HEK293 (cell line): ENCODE measurements around the gene LEP.

Source experiments
- CTCF ChIA-PET: fragments of 350-600 bp; formaldehyde crosslinking; extraction: SDS; loops from one replicate; lab custom pipeline; 2021; ENCODE audit warnings: antibody characterized with exemption; lab: Yijun Ruan, JAX
- POLR2A ChIA-PET: fragments of 300-600 bp; formaldehyde crosslinking; extraction: SDS; loops from one replicate; lab custom pipeline; 2020; ENCODE audit warnings: antibody characterized with exemption, inconsistent platforms; lab: Yijun Ruan, JAX
- H3K27ac ChIP-seq: fragments of 200-500 bp; sonication (Bioruptor generic); 2 replicates; pipeline ENCODE4 v1.5.1; 2014; ENCODE audit warnings: low read depth, low read length, control low read depth, inconsistent platforms; ENCODE audit errors: extremely low read depth
- H3K36me3 ChIP-seq, 2 experiments: fragments of 200-500 bp in 1 of 2; sonication (Bioruptor generic) in 1 of 2; 1 replicate in 1 of 2; 2 replicates in 1 of 2; pipeline ENCODE4 v1.5.1; 2014 to 2017; ENCODE audit warnings: inconsistent platforms in 2 of 2, low read length in 2 of 2; ENCODE audit not compliant: control insufficient read depth in 2 of 2, insufficient read depth in 1 of 2
- H3K4me1 ChIP-seq: fragments of 200-500 bp; sonication (Bioruptor generic); 2 replicates; pipeline ENCODE4 v1.5.1; 2014; ENCODE audit warnings: mild to moderate bottlenecking, low read length, inconsistent platforms; ENCODE audit not compliant: control insufficient read depth, insufficient read depth
- H3K4me3 ChIP-seq: 2 replicates; pipeline ENCODE4 v1.5.1; 2011; ENCODE audit warnings: low read depth, mild to moderate bottlenecking, control low read depth, low read length, moderate library complexity
- H3K9me3 ChIP-seq: fragments of 200-500 bp; sonication (Bioruptor generic); 2 replicates; pipeline ENCODE4 v1.5.1; 2014; ENCODE audit warnings: low read depth, low read length, inconsistent platforms; ENCODE audit not compliant: control insufficient read depth, insufficient read depth
- EGR2 ChIP-seq: fragments of 450-650 bp; formaldehyde crosslinking; IDR thresholded peaks from 2 replicates; pipeline ENCODE4 v1.5.1; 2016; ENCODE audit warnings: low read depth, missing biosample characterization, missing genetic modification characterization
- REPIN1 ChIP-seq: fragments of 450-650 bp; formaldehyde crosslinking; IDR thresholded peaks from 2 replicates; pipeline ENCODE4 v1.5.1; 2017; ENCODE audit warnings: missing biosample characterization, missing genetic modification characterization, low read depth
- ZEB2 ChIP-seq: fragments of 450-650 bp; formaldehyde crosslinking; IDR thresholded peaks from 2 replicates; pipeline ENCODE4 v1.5.1; 2016; ENCODE audit warnings: missing biosample characterization, missing genetic modification characterization
- ZNF140 ChIP-seq: fragments of 450-650 bp; formaldehyde crosslinking; IDR thresholded peaks from 2 replicates; pipeline ENCODE4 v1.5.1; 2016; ENCODE audit warnings: missing biosample characterization, missing genetic modification characterization
- ZNF174 ChIP-seq: fragments of 450-650 bp; formaldehyde crosslinking; IDR thresholded peaks from 2 replicates; pipeline ENCODE4 v1.5.0; 2017; ENCODE audit warnings: missing biosample characterization, mild to moderate bottlenecking, missing genetic modification characterization
- ZNF248 ChIP-seq: fragments of 450-650 bp; formaldehyde crosslinking; IDR thresholded peaks from 2 replicates; pipeline ENCODE4 v1.5.1; 2017; ENCODE audit warnings: missing biosample characterization, missing genetic modification characterization
- ZNF302 ChIP-seq: fragments of 450-650 bp; formaldehyde crosslinking; IDR thresholded peaks from 2 replicates; pipeline ENCODE4 v1.5.1; 2016; ENCODE audit warnings: missing biosample characterization, missing genetic modification characterization, low read depth
- ZNF473 ChIP-seq: fragments of 450-650 bp; formaldehyde crosslinking; IDR thresholded peaks from 2 replicates; pipeline ENCODE4 v1.5.1; 2017; ENCODE audit warnings: missing biosample characterization, missing genetic modification characterization
- ZNF514 ChIP-seq: fragments of 450-650 bp; formaldehyde crosslinking; IDR thresholded peaks from 2 replicates; pipeline ENCODE4 v1.5.1; 2016; ENCODE audit warnings: missing biosample characterization, missing genetic modification characterization
- ZNF707 ChIP-seq: fragments of 450-650 bp; formaldehyde crosslinking; IDR thresholded peaks from 2 replicates; pipeline ENCODE4 v1.5.1; 2016; ENCODE audit warnings: missing biosample characterization, missing genetic modification characterization
- ZNF777 ChIP-seq: fragments of 450-650 bp; formaldehyde crosslinking; IDR thresholded peaks from 2 replicates; pipeline ENCODE4 v1.5.1; 2017; ENCODE audit warnings: missing biosample characterization, missing genetic modification characterization, borderline replicate concordance
- TF ChIP-seq, protein P1 (sequence below): fragments of 450-650 bp; formaldehyde crosslinking; IDR thresholded peaks from 2 replicates; pipeline ENCODE4 v1.5.1; 2016; ENCODE audit warnings: missing biosample characterization, missing genetic modification characterization
- TF ChIP-seq, protein P2 (sequence below): fragments of 450-650 bp; formaldehyde crosslinking; IDR thresholded peaks from 2 replicates; pipeline ENCODE4 v1.5.0; 2017; ENCODE audit warnings: missing biosample characterization, missing genetic modification characterization, borderline replicate concordance
- TF ChIP-seq, protein P3 (sequence below): fragments of 450-650 bp; formaldehyde crosslinking; IDR thresholded peaks from 2 replicates; pipeline ENCODE4 v1.5.1; 2016; ENCODE audit warnings: missing biosample characterization, missing genetic modification characterization

LEP gene

DNA sequence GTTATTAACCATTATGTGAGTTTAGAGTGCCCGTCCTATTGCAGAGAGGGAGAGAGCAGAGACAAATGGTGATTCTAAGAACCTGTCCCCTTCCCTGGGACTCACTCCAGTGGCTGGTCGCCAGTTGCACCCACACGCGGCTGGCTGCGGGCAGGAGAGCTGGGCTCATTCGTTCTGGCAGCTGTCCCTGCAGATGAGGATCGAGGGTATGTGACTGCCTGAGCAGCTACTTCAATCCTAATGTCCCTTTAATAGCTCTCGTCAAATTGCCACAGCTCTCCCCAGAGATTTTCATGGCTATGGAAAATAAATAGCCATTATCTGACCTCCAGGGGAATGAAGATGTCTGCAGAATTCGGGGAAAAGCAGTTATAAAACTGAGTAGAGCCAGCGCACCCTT, 61.1 kb downstream of the LEP start:
- TF ChIP-seq, protein P1, sequence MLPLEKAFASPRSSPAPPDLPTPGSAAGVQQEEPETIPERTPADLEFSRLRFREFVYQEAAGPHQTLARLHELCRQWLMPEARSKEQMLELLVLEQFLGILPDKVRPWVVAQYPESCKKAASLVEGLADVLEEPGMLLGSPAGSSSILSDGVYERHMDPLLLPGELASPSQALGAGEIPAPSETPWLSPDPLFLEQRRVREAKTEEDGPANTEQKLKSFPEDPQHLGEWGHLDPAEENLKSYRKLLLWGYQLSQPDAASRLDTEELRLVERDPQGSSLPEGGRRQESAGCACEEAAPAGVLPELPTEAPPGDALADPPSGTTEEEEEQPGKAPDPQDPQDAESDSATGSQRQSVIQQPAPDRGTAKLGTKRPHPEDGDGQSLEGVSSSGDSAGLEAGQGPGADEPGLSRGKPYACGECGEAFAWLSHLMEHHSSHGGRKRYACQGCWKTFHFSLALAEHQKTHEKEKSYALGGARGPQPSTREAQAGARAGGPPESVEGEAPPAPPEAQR (tag by site-specific recombination), result no peak
- TF ChIP-seq EGR2 (tag by site-specific recombination) (no peak), ZEB2 (no peak)
- no peak overlapping the region for H3K27ac ChIP-seq
- H3K36me3 ChIP-seq, result peaks cover 11 to 42% of the 10 kb centered on the region in 2 experiments; a peak in 2 of 3 replicates
- ChIA-PET POLR2A (no interaction called here), CTCF (no interaction called here)
- H3K4me1 ChIP-seq, result no peaks in the 10 kb centered on the region
- H3K4me3 ChIP-seq, result no peak overlapping the region
- no peaks in the 10 kb centered on the region for H3K9me3 ChIP-seq

DNA sequence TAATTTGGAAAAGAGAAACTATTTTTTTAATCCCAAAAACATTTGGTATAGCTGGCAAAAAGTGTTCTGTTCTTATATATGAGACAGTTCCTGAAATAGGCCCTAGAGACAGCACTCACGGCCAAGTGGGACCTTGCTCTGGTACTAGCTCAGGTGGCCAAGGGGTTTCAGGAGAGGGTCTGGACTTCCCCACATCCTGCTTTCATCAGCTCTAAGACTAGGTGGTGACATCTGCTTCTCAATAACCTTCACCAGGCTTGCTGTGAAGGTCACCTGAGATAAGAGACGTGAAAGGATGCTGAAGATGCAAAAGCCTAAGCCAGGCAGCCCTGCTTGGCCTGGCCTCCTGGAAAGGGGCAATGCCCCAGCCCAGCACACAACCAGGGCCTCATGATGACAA, 62.1 kb downstream of the LEP start:
- no peaks in the 10 kb centered on the region for H3K4me1 ChIP-seq
- ChIA-PET POLR2A (no interaction called here), CTCF (interaction anchor here (1.8 kb wide), 1 partner anchor 19 kb away, joined by 7 read pairs; no protein-coding TSS in a partner anchor)
- TF ChIP-seq ZNF140 (tag by site-specific recombination) (no peak), ZNF302 (tag by site-specific recombination) (no peak), ZNF777 (tag by site-specific recombination) (no peak), REPIN1 (tag by site-specific recombination) (no peak), ZNF514 (tag by site-specific recombination) (no peak), ZNF248 (no peak), ZNF707 (no peak), ZNF473 (no peak)
- TF ChIP-seq, protein P2, sequence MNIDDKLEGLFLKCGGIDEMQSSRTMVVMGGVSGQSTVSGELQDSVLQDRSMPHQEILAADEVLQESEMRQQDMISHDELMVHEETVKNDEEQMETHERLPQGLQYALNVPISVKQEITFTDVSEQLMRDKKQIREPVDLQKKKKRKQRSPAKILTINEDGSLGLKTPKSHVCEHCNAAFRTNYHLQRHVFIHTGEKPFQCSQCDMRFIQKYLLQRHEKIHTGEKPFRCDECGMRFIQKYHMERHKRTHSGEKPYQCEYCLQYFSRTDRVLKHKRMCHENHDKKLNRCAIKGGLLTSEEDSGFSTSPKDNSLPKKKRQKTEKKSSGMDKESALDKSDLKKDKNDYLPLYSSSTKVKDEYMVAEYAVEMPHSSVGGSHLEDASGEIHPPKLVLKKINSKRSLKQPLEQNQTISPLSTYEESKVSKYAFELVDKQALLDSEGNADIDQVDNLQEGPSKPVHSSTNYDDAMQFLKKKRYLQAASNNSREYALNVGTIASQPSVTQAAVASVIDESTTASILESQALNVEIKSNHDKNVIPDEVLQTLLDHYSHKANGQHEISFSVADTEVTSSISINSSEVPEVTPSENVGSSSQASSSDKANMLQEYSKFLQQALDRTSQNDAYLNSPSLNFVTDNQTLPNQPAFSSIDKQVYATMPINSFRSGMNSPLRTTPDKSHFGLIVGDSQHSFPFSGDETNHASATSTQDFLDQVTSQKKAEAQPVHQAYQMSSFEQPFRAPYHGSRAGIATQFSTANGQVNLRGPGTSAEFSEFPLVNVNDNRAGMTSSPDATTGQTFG (tag by site-specific recombination), result no peak
- TF ChIP-seq, protein P3, sequence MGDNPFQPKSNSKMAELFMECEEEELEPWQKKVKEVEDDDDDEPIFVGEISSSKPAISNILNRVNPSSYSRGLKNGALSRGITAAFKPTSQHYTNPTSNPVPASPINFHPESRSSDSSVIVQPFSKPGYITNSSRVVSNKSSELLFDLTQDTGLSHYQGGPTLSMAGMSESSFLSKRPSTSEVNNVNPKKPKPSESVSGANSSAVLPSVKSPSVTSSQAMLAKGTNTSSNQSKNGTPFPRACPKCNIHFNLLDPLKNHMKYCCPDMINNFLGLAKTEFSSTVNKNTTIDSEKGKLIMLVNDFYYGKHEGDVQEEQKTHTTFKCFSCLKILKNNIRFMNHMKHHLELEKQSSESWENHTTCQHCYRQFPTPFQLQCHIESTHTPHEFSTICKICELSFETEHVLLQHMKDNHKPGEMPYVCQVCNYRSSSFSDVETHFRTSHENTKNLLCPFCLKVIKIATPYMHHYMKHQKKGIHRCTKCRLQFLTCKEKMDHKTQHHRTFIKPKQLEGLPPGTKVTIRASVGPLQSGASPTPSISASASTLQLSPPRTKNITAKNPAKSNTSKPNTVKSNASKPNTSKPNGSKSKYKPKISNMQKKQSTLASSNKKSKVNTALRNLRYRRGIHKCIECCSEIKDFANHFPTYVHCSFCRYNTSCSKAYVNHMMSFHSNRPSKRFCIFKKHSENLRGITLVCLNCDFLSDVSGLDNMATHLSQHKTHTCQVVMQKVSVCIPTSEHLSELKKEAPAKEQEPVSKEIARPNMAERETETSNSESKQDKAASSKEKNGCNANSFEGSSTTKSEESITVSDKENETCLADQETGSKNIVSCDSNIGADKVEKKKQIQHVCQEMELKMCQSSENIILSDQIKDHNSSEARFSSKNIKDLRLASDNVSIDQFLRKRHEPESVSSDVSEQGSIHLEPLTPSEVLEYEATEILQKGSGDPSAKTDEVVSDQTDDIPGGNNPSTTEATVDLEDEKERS, result no peak
- H3K4me3 ChIP-seq, result no peak overlapping the region
- H3K9me3 ChIP-seq, result no peaks in the 10 kb centered on the region
- H3K27ac ChIP-seq, result no peak overlapping the region
- H3K36me3 ChIP-seq, result peaks cover 11 to 52% of the 10 kb centered on the region in 2 experiments

DNA sequence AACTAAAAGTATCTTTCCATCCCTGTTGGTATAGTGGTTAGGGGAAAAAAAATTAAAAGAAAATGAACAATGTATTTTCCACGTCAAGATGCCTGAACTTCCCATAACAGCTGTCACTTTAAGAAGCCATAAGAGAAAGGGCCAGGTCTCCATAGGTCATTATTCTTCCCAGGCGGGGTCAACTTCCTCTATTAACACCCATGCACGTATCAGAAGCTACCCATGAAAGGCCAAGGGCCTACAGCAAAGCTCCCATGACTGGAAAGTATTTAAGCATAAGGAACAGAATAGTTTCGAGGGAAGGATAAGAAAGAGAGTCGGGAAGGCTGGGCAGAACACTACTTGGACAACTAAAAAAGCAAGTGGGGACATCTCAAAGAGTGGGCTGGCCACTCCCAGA, 62.6 kb downstream of the LEP start:
- Histone ChIP-seq H3K36me3 (peaks cover 14 to 56% of the 10 kb centered on the region in 2 experiments), H3K4me1 (no peaks in the 10 kb centered on the region), H3K9me3 (no peaks in the 10 kb centered on the region), H3K27ac (no peak overlapping the region), H3K4me3 (no peak overlapping the region)
- TF ChIP-seq ZNF174 (tag by site-specific recombination), result no peak
- POLR2A ChIA-PET, result no interaction called here
- CTCF ChIA-PET, result interaction anchor here (1.8 kb wide), 1 partner anchor 18 kb away, joined by 7 read pairs; no protein-coding TSS in a partner anchor
